Measurements from ENCODE around the gene TERC.

GRCh38 chr3:169739067-169739466, 25.8 kb downstream of the TERC start:
- no peak for TF ChIP-seq TARDBP (IDR thresholded peaks at IDR 0.05)
- TF ChIP-seq ELF4 (IDR thresholded peaks at IDR 0.05), result no peak
- no peak for TF ChIP-seq SUZ12 (IDR thresholded peaks at IDR 0.05)
- no peak for TF ChIP-seq BHLHE40 (IDR thresholded peaks at IDR 0.05; ENCODE audit: borderline replicate concordance)
- no peak for TF ChIP-seq HDGF (IDR thresholded peaks at IDR 0.05; ENCODE audit: borderline replicate concordance)
- no peak for TF ChIP-seq NFRKB (IDR thresholded peaks at IDR 0.05)
- no peak for TF ChIP-seq PKNOX1 (IDR thresholded peaks at IDR 0.05)
- TF ChIP-seq FOXM1 (IDR thresholded peaks at IDR 0.05; ENCODE audit: borderline replicate concordance), result no peak
- no peak for TF ChIP-seq SP1 (IDR thresholded peaks at IDR 0.05)
- TF ChIP-seq L3MBTL2 (conservative IDR thresholded peaks at IDR 0.05), result no peak

Measured in HEK293T (cell line).